ENCODE measurements around the gene RAP1GAP2.
A peak's percentile ranks its signal among the peaks of the same experiment; 100 is the strongest.

RAP1GAP2 gene

GRCh38 chr17:2853283-2854142 is 57.3 kb downstream of the RAP1GAP2 start:
- DNase-seq (ENCODE audit: low read depth): peak; percentile 33
- H3K4me3 ChIP-seq (ENCODE audit: low read length): peak overlapping the region; percentile 39
- TF ChIP-seq, protein P1, sequence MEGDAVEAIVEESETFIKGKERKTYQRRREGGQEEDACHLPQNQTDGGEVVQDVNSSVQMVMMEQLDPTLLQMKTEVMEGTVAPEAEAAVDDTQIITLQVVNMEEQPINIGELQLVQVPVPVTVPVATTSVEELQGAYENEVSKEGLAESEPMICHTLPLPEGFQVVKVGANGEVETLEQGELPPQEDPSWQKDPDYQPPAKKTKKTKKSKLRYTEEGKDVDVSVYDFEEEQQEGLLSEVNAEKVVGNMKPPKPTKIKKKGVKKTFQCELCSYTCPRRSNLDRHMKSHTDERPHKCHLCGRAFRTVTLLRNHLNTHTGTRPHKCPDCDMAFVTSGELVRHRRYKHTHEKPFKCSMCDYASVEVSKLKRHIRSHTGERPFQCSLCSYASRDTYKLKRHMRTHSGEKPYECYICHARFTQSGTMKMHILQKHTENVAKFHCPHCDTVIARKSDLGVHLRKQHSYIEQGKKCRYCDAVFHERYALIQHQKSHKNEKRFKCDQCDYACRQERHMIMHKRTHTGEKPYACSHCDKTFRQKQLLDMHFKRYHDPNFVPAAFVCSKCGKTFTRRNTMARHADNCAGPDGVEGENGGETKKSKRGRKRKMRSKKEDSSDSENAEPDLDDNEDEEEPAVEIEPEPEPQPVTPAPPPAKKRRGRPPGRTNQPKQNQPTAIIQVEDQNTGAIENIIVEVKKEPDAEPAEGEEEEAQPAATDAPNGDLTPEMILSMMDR (conservative IDR thresholded peaks at IDR 0.05; ENCODE audit: low read length): no peak

DNA sequence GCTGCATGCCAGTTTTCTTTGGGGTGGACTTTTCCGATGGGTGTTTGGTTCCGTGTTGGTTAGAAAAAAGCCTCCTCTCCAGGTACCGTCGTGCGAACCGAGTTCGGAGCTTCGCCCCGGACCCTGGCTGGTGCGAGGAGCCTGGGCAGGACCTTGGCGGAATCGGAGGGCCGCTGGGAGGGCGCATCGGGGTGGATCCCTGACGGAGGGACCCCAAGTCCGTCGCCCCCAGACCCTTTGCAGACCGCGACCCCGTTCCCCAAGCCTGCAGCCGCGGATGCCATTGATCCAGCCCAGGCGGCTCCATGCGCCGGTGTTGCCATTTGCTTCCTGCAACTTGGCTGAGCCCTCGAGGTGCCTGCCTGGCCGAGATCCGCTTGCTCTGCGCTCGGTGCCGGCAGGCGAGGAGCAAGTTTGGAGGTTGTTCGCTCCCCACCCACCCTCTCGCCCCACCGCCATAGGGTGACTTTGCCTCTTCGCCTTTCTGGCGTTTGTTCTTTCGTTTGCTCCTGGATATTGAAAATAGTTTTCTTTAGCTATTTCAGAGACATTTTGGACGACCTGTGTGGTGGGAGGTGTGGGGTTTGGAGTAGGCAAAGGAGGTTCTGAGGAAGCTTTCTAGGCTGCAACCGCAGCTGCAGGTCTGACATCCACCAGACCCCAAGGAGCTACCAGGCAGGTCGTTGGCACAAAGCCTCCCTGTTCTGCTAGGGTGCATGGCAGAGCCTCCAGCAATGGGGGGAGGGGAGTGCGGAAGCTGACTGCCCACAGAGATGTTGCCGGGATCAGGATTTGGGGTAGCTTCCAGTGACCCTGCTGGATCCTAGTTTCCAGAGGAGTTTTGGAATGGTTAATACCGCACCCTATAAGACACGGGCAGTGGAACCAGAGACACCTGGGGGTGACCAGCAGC is 58.2 kb downstream of the RAP1GAP2 start:
- peak overlapping the region; percentile 39 for H3K4me3 ChIP-seq (ENCODE audit: low read length)
- TF ChIP-seq, protein P1 (conservative IDR thresholded peaks at IDR 0.05; ENCODE audit: low read length): no peak
- no peak for DNase-seq (ENCODE audit: low read depth)

GRCh38 chr17:2855063-2855600 is 58.9 kb downstream of the RAP1GAP2 start:
- H3K4me3 ChIP-seq (ENCODE audit: low read length): no peak overlapping the region
- no peak for DNase-seq (ENCODE audit: low read depth)
- TF ChIP-seq, protein P1 (conservative IDR thresholded peaks at IDR 0.05; ENCODE audit: low read length): no peak

GRCh38 chr17:2856727-2857126 is 60.5 kb downstream of the RAP1GAP2 start:
- TF ChIP-seq, protein P1 (conservative IDR thresholded peaks at IDR 0.05; ENCODE audit: low read length): no peak
- no peak for DNase-seq (ENCODE audit: low read depth)
- H3K4me3 ChIP-seq (ENCODE audit: low read length): no peak overlapping the region

DNA sequence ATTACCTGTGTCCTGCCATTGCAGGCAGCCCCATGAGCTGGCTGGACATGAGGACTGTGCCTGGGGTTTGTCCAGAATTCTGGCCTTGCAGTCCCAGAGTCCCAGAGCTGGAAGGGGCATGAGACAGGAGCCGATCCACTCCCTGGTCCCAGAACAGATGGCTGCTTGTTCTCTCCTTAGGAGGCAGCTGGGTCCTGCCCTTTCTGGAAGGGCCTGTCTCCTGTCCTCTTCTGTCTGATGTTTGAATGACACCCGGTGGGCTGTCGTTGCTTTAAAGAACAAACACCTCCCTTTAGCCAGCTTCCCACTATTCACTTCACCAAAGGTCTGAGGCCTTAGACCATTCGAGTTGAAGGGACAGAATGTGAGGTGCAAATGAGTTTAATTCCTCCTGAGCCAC is 63.8 kb downstream of the RAP1GAP2 start:
- TF ChIP-seq, protein P1 (conservative IDR thresholded peaks at IDR 0.05; ENCODE audit: low read length): no peak
- no peak overlapping the region for H3K4me3 ChIP-seq (ENCODE audit: low read length)
- DNase-seq (ENCODE audit: low read depth): no peak

DNA sequence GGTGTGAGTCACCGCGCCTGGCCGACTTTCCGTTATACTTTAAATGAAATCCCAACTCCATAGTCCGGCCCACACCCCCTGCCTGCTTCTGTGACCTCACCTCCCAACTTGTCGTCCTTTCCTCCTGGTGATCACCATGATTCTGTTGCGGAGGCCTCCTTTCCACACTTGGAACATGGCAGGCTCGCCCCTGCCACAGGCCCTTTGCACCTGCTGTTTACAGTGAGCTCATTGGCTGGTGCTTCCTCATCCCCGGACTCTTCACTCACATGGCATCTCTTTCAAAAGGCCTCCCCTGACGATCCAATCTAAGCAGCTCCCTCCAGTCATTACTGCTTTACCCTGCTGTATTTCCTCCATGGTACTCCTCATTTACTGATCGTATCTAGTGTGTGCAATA is 64.6 kb downstream of the RAP1GAP2 start:
- no peak for DNase-seq (ENCODE audit: low read depth)
- TF ChIP-seq, protein P1 (conservative IDR thresholded peaks at IDR 0.05; ENCODE audit: low read length): no peak
- no peak overlapping the region for H3K4me3 ChIP-seq (ENCODE audit: low read length)

Data from AG10803 (cell line).